ENCODE data around the gene DMXL1.
"Not testable (repeated sequence)": the region's sequence is repeated elsewhere in the genome, so short reads cannot be mapped to it uniquely, and the experiment has no call there.

DMXL1 gene

GRCh38 chr5:119200795-119201194, 129.9 kb downstream of the DMXL1 start:
- DNase-seq (ENCODE audit: low read depth in 2 of 2), result no peak

- DNase-seq (ENCODE audit: low read depth in 2 of 2), result no peak
Observed at GRCh38 chr5:119207105-119207504, 136.2 kb downstream of the DMXL1 start.

GRCh38 chr5:119212026-119212425, 141.1 kb downstream of the DMXL1 start:
- no peak for DNase-seq (ENCODE audit: low read depth in 2 of 2)

GRCh38 chr5:119212676-119213075, 141.8 kb downstream of the DMXL1 start:
- DNase-seq (ENCODE audit: low read depth in 2 of 2), result no peak

GRCh38 chr5:119217183-119217582, 146.3 kb downstream of the DMXL1 start:
- DNase-seq (ENCODE audit: low read depth in 2 of 2), result no peak

GRCh38 chr5:119218830-119219782, 148.2 kb downstream of the DMXL1 start:
- DNase-seq (ENCODE audit: low read depth in 2 of 2), result no peak

- no peak for DNase-seq (ENCODE audit: low read depth in 2 of 2)
Observed at GRCh38 chr5:119220576-119221197, 149.8 kb downstream of the DMXL1 start.

- DNase-seq (ENCODE audit: low read depth in 2 of 2), result no peak
Observed at GRCh38 chr5:119221330-119221729, 150.4 kb downstream of the DMXL1 start.

- DNase-seq (ENCODE audit: low read depth in 2 of 2), result no peak
Observed at GRCh38 chr5:119229950-119230349, 159.1 kb downstream of the DMXL1 start.

- DNase-seq (ENCODE audit: low read depth in 2 of 2), result no peak
Observed at GRCh38 chr5:119238265-119239118, 167.6 kb downstream of the DMXL1 start.

GRCh38 chr5:119239119-119239417, 168.2 kb downstream of the DMXL1 start:
- DNase-seq (ENCODE audit: low read depth in 2 of 2), result no peak

GRCh38 chr5:119239826-119240225, 168.9 kb downstream of the DMXL1 start:
- not testable (repeated sequence) for DNase-seq (ENCODE audit: low read depth in 2 of 2)

GRCh38 chr5:119243888-119244287, 173.0 kb downstream of the DMXL1 start:
- no peak for DNase-seq (ENCODE audit: low read depth in 2 of 2)

GRCh38 chr5:119250946-119251901, 180.3 kb downstream of the DMXL1 start:
- DNase-seq (ENCODE audit: low read depth in 2 of 2), result no peak

GRCh38 chr5:119255571-119256356, 184.9 kb downstream of the DMXL1 start:
- no peak for DNase-seq (ENCODE audit: low read depth in 2 of 2)

- DNase-seq (ENCODE audit: low read depth in 2 of 2), result no peak
Observed at GRCh38 chr5:119257613-119258012, 186.7 kb downstream of the DMXL1 start.

- DNase-seq (ENCODE audit: low read depth in 2 of 2), result no peak
Observed at GRCh38 chr5:119263639-119264038, 192.8 kb downstream of the DMXL1 start.

- no peak for DNase-seq (ENCODE audit: low read depth in 2 of 2)
Observed at GRCh38 chr5:119264186-119264585, 193.3 kb downstream of the DMXL1 start.

GRCh38 chr5:119267958-119268386, 197.1 kb downstream of the DMXL1 start:
- DNase-seq (ENCODE audit: low read depth in 2 of 2), result peak; percentile 38 to 52

GRCh38 chr5:119268387-119269060, 197.6 kb downstream of the DMXL1 start:
- peak; percentile 94 to 95 for DNase-seq (ENCODE audit: low read depth in 2 of 2)
